Mammary epithelial cell (primary cell): ENCODE results near the gene MICAL2.

Experiments
- CTCF ChIP-seq, 2 donors: IDR thresholded peaks in 1 of 2; conservative IDR thresholded peaks in 1 of 2; 2 replicates each; pipeline ENCODE4 v1.5.1; 2011 to 2012; ENCODE audit warnings: inconsistent platforms in 2 of 2, low read length in 2 of 2, mild to moderate bottlenecking in 2 of 2, control low read depth in 1 of 2, low read depth in 1 of 2; ENCODE audit not compliant: insufficient read depth in 1 of 2; ENCODE audit errors: extremely low read depth in 1 of 2
- EZH2 ChIP-seq: IDR thresholded peaks from 2 replicates; pipeline ENCODE4 v1.6.1; 2012; ENCODE audit warnings: low read length, inconsistent platforms, borderline replicate concordance

GRCh38 chr11:12306830-12307229 lies 196.4 kb downstream of the MICAL2 start:
- TF ChIP-seq CTCF (conservative IDR thresholded peaks at IDR 0.05 in 1 of 2, IDR thresholded peaks at IDR 0.05 in 1 of 2; ENCODE audit: extremely low read depth in 1 of 2, insufficient read depth in 1 of 2, low read depth in 1 of 2, low read length in 2 of 2) (no peak), EZH2 (no peak)
